SK-N-SH treated with all-trans-retinoic acid at 6 μM for 48 hours (cell line): ENCODE data around the gene GDPD4.

ENCODE experiments used
- ATAC-seq: fragments of 200-7000 bp; cut with Tn5 transposase; 3 replicates; pipeline ENCODE4 v1.9.1; 2020; ENCODE audit warnings: mild to moderate bottlenecking, moderate library complexity
- ARNTL ChIP-seq: fragments of 450-650 bp; formaldehyde crosslinking; IDR thresholded peaks from 2 replicates; pipeline ENCODE4 v1.5.0; 2020; ENCODE audit warnings: low read depth, mild to moderate bottlenecking, moderate library complexity, borderline replicate concordance
- CREB5 ChIP-seq: fragments of 250-450 bp; sonication (Bioruptor Pico); IDR thresholded peaks from 2 replicates; pipeline ENCODE4 v1.5.1; 2020; ENCODE audit warnings: low read depth, mild to moderate bottlenecking, moderate library complexity
- CSDC2 ChIP-seq: fragments of 250-450 bp; sonication (Bioruptor Pico); IDR thresholded peaks from 2 replicates; pipeline ENCODE4 v1.5.0; 2020; ENCODE audit warnings: mild to moderate bottlenecking, moderate library complexity
- CSRNP3 ChIP-seq: fragments of 250-450 bp; sonication (Bioruptor Pico); IDR thresholded peaks from 2 replicates; pipeline ENCODE4 v1.5.1; 2021; ENCODE audit warnings: mild to moderate bottlenecking, moderate library complexity
- ESRRG ChIP-seq: fragments of 250-450 bp; sonication (Bioruptor Pico); IDR thresholded peaks from 2 replicates; pipeline ENCODE4 v1.6.1; 2021; ENCODE audit warnings: mild to moderate bottlenecking
- GLIS3 ChIP-seq: fragments of 250-450 bp; sonication (Bioruptor Pico); IDR thresholded peaks from 2 replicates; pipeline ENCODE4 v1.5.0; 2020; ENCODE audit warnings: mild to moderate bottlenecking, moderate library complexity
- ISL1 ChIP-seq: fragments of 250-450 bp; sonication (Bioruptor Pico); IDR thresholded peaks from 2 replicates; pipeline ENCODE4 v2.1.2; 2022; ENCODE audit warnings: mild to moderate bottlenecking, moderate library complexity
- OSR1 ChIP-seq: fragments of 250-450 bp; sonication (Bioruptor Pico); IDR thresholded peaks from 2 replicates; pipeline ENCODE4 v1.8.0; 2022; ENCODE audit warnings: moderate library complexity, mild to moderate bottlenecking, inconsistent platforms
- PATZ1 ChIP-seq: fragments of 250-450 bp; sonication (Bioruptor Pico); IDR thresholded peaks from 2 replicates; pipeline ENCODE4 v1.8.0; 2020; ENCODE audit warnings: mild to moderate bottlenecking, moderate library complexity, borderline replicate concordance
- POU6F1 ChIP-seq: fragments of 250-450 bp; sonication (Bioruptor Pico); IDR thresholded peaks from 2 replicates; pipeline ENCODE4 v1.8.0; 2021; ENCODE audit warnings: low read depth, mild to moderate bottlenecking, moderate library complexity, borderline replicate concordance
- PPARA ChIP-seq: fragments of 250-450 bp; sonication (Bioruptor Pico); IDR thresholded peaks from 2 replicates; pipeline ENCODE4 v1.5.0; 2020; ENCODE audit warnings: mild to moderate bottlenecking, borderline replicate concordance
- SNAI2 ChIP-seq: fragments of 250-450 bp; sonication (Bioruptor Pico); IDR thresholded peaks from 2 replicates; pipeline ENCODE4 v1.5.0; 2020; ENCODE audit warnings: mild to moderate bottlenecking, moderate library complexity
- TCF4 ChIP-seq: fragments of 250-450 bp; sonication (Bioruptor Pico); IDR thresholded peaks from 2 replicates; pipeline ENCODE4 v1.8.0; 2021; ENCODE audit warnings: mild to moderate bottlenecking, moderate library complexity, borderline replicate concordance
- TOX ChIP-seq: fragments of 250-450 bp; sonication (Bioruptor Pico); IDR thresholded peaks from 2 replicates; pipeline ENCODE4 v1.8.0; 2021; ENCODE audit warnings: mild to moderate bottlenecking, moderate library complexity, borderline replicate concordance
- TSHZ2 ChIP-seq: fragments of 250-450 bp; sonication (Bioruptor Pico); IDR thresholded peaks from 2 replicates; pipeline ENCODE4 v1.5.0; 2020; ENCODE audit warnings: mild to moderate bottlenecking, moderate library complexity
- ZC3H10 ChIP-seq: fragments of 250-450 bp; sonication (Bioruptor Pico); IDR thresholded peaks from 2 replicates; pipeline ENCODE4 v1.5.1; 2021; ENCODE audit warnings: mild to moderate bottlenecking, moderate library complexity
- ZFP3 ChIP-seq: fragments of 250-450 bp; sonication (Bioruptor Pico); IDR thresholded peaks from 2 replicates; pipeline ENCODE4 v1.5.0; 2020; ENCODE audit warnings: mild to moderate bottlenecking, moderate library complexity

GDPD4 gene

GRCh38 chr11:77203901-77204753 is 97.4 kb downstream of the GDPD4 start:
- no peak for ATAC-seq
- TF ChIP-seq CREB5 (CRISPR knock-in tag) (no peak), CSDC2 (CRISPR knock-in tag) (no peak), GLIS3 (CRISPR knock-in tag) (no peak), SNAI2 (CRISPR knock-in tag) (no peak), CSRNP3 (CRISPR knock-in tag) (no peak), TOX (CRISPR knock-in tag) (no peak), POU6F1 (CRISPR knock-in tag) (no peak), ESRRG (CRISPR knock-in tag) (no peak), OSR1 (CRISPR knock-in tag) (no peak), ISL1 (CRISPR knock-in tag) (no peak), ZFP3 (no peak), TCF4 (CRISPR knock-in tag) (no peak), TSHZ2 (CRISPR knock-in tag) (no peak)
- TF ChIP-seq, all 23 proteins: peak for 0

- no peak for TF ChIP-seq ARNTL (CRISPR knock-in tag)
- no peak for TF ChIP-seq PPARA (CRISPR knock-in tag)
- TF ChIP-seq ZC3H10 (CRISPR knock-in tag), result no peak
- TF ChIP-seq OSR1 (CRISPR knock-in tag), result no peak
- no peak for TF ChIP-seq PATZ1 (CRISPR knock-in tag)
- TF ChIP-seq CREB5 (CRISPR knock-in tag), result no peak
- TF ChIP-seq GLIS3 (CRISPR knock-in tag), result no peak
- TF ChIP-seq ESRRG (CRISPR knock-in tag), result no peak
- TF ChIP-seq, all 23 proteins: peak for 0
- ATAC-seq, result no peak
These were observed 98.3 kb downstream of the GDPD4 start for GRCh38 chr11:77202941-77203900.
